OCI-LY3 (cell line): Measurements from ENCODE around the gene SFI1.

ENCODE experiments used
- EZH2phosphoT487 ChIP-seq: fragments of 200-600 bp; shearing (Covaris generic); IDR thresholded peaks from 2 replicates; pipeline ENCODE4 v1.6.1; 2018; ENCODE audit warnings: antibody characterized with exemption, mixed run types, low read depth
- TF ChIP-seq, protein P1 (sequence below): fragments of 200-600, 300-600 bp; sonication (generic); IDR thresholded peaks from 2 replicates; pipeline ENCODE4 v1.5.1; 2014; ENCODE audit warnings: antibody characterized with exemption, low read length, low read depth

DNA sequence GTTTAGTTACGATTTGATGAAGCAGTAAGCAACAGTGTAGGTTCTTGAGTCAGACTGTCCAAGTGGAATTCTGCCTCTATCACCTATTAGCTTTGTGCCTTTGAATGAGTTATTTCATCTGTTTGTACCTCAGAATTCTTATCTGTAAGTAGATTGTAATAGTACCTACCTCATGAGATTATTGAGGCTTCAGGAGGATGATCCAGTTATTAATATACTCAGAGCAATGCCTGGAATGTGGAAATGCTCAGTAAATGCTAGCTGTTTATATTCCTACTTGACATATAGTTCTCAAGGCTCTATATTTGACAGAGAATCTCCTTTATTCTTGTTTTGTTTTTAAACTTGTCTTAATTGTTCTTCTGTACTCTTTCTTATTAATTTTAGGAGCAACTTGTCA lies 70.1 kb downstream of the SFI1 start:
- TF ChIP-seq, protein P1, sequence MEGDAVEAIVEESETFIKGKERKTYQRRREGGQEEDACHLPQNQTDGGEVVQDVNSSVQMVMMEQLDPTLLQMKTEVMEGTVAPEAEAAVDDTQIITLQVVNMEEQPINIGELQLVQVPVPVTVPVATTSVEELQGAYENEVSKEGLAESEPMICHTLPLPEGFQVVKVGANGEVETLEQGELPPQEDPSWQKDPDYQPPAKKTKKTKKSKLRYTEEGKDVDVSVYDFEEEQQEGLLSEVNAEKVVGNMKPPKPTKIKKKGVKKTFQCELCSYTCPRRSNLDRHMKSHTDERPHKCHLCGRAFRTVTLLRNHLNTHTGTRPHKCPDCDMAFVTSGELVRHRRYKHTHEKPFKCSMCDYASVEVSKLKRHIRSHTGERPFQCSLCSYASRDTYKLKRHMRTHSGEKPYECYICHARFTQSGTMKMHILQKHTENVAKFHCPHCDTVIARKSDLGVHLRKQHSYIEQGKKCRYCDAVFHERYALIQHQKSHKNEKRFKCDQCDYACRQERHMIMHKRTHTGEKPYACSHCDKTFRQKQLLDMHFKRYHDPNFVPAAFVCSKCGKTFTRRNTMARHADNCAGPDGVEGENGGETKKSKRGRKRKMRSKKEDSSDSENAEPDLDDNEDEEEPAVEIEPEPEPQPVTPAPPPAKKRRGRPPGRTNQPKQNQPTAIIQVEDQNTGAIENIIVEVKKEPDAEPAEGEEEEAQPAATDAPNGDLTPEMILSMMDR: no peak
- no peak for TF ChIP-seq EZH2phosphoT487
